IMR-90 (cell line): ENCODE results near the gene PRKN. TPM values are rescaled to one million over a fixed set of nuclear protein-coding genes. Genes with fewer than 3 reads are reported as not detected.

Source experiments
- ATAC-seq: fragments of 200-7000 bp; cut with Tn5 transposase; 2 replicates; pipeline ENCODE4 v1.9.1; 2020; ENCODE audit warnings: low read depth, mild to moderate bottlenecking, moderate library complexity
- BruUV-seq: library from RNA; stranded (reverse); fragments of 400-500 nt; replicated peaks from 2 replicates; lab custom pipeline; 2021; lab: Mats Ljungman, UMichigan
- CTCF ChIA-PET: fragments of 300-600 bp; formaldehyde crosslinking; extraction: SDS; loops from one replicate; lab custom pipeline; 2021; ENCODE audit warnings: antibody characterized with exemption; lab: Yijun Ruan, JAX
- POLR2A ChIA-PET: fragments of 300-600 bp; sonication (Branson Sonifier 250); formaldehyde crosslinking; loops from one replicate; lab custom pipeline; 2022; ENCODE audit warnings: antibody characterized with exemption; ENCODE audit not compliant: unreplicated experiment; lab: Charles Lee
- DNase-seq: peaks from one replicate; pipeline ENCODE4 v3.0.0; 2013
- H2AFZ ChIP-seq: replicated peaks from 2 replicates; pipeline ENCODE3; 2013; ENCODE audit warnings: low read length, mild to moderate bottlenecking; ENCODE audit not compliant: poor library complexity
- H2AK5ac ChIP-seq: 2 replicates; pipeline ENCODE4 v1.6.1; 2013; ENCODE audit warnings: low read depth, low read length, inconsistent platforms
- H2AK9ac ChIP-seq: replicated peaks from 2 replicates; pipeline ENCODE3; 2013; ENCODE audit warnings: mild to moderate bottlenecking, low read depth, low read length, moderate library complexity; ENCODE audit not compliant: poor library complexity
- H2BK120ac ChIP-seq: 2 replicates; pipeline ENCODE4 v1.6.1; 2013; ENCODE audit warnings: low read depth, low read length, inconsistent platforms
- H2BK15ac ChIP-seq: 3 replicates; pipeline ENCODE4 v1.6.1; 2013; ENCODE audit warnings: low read depth, low read length, inconsistent platforms
- H2BK20ac ChIP-seq: 2 replicates; pipeline ENCODE4 v1.6.1; 2013; ENCODE audit warnings: low read depth, mild to moderate bottlenecking, inconsistent platforms, low read length, moderate library complexity
- H2BK5ac ChIP-seq: 2 replicates; pipeline ENCODE4 v1.6.1; 2013; ENCODE audit warnings: mild to moderate bottlenecking, low read depth, low read length, inconsistent platforms; ENCODE audit not compliant: poor library complexity, severe bottlenecking
- H3K14ac ChIP-seq: replicated peaks from 2 replicates; pipeline ENCODE4 v1.6.1; 2013; ENCODE audit warnings: low read depth, low read length, inconsistent platforms
- H3K18ac ChIP-seq: 2 replicates; pipeline ENCODE4 v1.6.1; 2013; ENCODE audit warnings: low read depth, low read length, control low read depth
- H3K23ac ChIP-seq: 2 replicates; pipeline ENCODE4 v1.6.1; 2013; ENCODE audit warnings: low read depth, low read length, inconsistent platforms
- H3K27ac ChIP-seq: 2 replicates; pipeline ENCODE4 v1.5.1; 2013; ENCODE audit warnings: mild to moderate bottlenecking, control low read depth, low read length; ENCODE audit not compliant: insufficient read depth
- H3K27me3 ChIP-seq: 2 replicates; pipeline ENCODE4 v1.6.1; 2013; ENCODE audit warnings: low read length; ENCODE audit not compliant: control insufficient read depth, insufficient read depth
- H3K36me3 ChIP-seq: 2 replicates; pipeline ENCODE4 v1.6.1; 2013; ENCODE audit warnings: low read length, mixed read lengths; ENCODE audit not compliant: control insufficient read depth, insufficient read depth
- H3K4ac ChIP-seq: 2 replicates; pipeline ENCODE4 v1.6.1; 2013; ENCODE audit warnings: low read depth, low read length, inconsistent platforms
- H3K4me1 ChIP-seq: 2 replicates; pipeline ENCODE4 v1.6.1; 2013; ENCODE audit warnings: low read length, mixed read lengths; ENCODE audit not compliant: control insufficient read depth, insufficient read depth
- H3K4me2 ChIP-seq: 2 replicates; pipeline ENCODE4 v1.6.1; 2013; ENCODE audit warnings: low read depth, mild to moderate bottlenecking, control low read depth, low read length, moderate library complexity
- H3K4me3 ChIP-seq: 2 replicates; pipeline ENCODE4 v1.5.1; 2013; ENCODE audit warnings: low read depth, mild to moderate bottlenecking, control low read depth, low read length, moderate library complexity; ENCODE audit not compliant: insufficient read depth
- H3K56ac ChIP-seq: 2 replicates; pipeline ENCODE4 v1.6.1; 2013; ENCODE audit warnings: low read length, inconsistent platforms; ENCODE audit not compliant: insufficient read depth; ENCODE audit errors: extremely low read depth
- H3K79me1 ChIP-seq, 2 experiments: 2 replicates each; pipeline ENCODE4 v1.6.1; 2013; ENCODE audit warnings: low read length in 2 of 2, inconsistent platforms in 1 of 2, low read depth in 1 of 2
- H3K9ac ChIP-seq: 2 replicates; pipeline ENCODE4 v1.6.1; 2013; ENCODE audit warnings: low read depth, low read length, control low read depth
- H3K9me1 ChIP-seq: 2 replicates; pipeline ENCODE4 v1.6.1; 2013; ENCODE audit warnings: low read length, inconsistent platforms; ENCODE audit not compliant: insufficient read depth
- H3K9me3 ChIP-seq: 2 replicates; pipeline ENCODE4 v1.6.1; 2013; ENCODE audit warnings: low read length; ENCODE audit not compliant: control insufficient read depth, insufficient read depth
- H4K20me1 ChIP-seq: 2 replicates; pipeline ENCODE4 v1.6.1; 2013; ENCODE audit warnings: low read length, inconsistent platforms; ENCODE audit not compliant: insufficient read depth
- H4K5ac ChIP-seq: 2 replicates; pipeline ENCODE4 v1.6.1; 2013; ENCODE audit warnings: mild to moderate bottlenecking, low read depth, low read length, control low read depth
- H4K8ac ChIP-seq, 2 experiments: 2 replicates each; pipeline ENCODE4 v1.6.1; 2013; ENCODE audit warnings: low read depth in 2 of 2, low read length in 2 of 2, control low read depth in 1 of 2, inconsistent platforms in 1 of 2
- H4K91ac ChIP-seq: 2 replicates; pipeline ENCODE4 v1.6.1; 2013; ENCODE audit warnings: low read depth, low read length, inconsistent platforms; ENCODE audit not compliant: insufficient read depth
- BHLHE40 ChIP-seq: fragments of 150-350 bp; IDR thresholded peaks from 2 replicates; pipeline ENCODE4 v1.6.1; 2016; ENCODE audit warnings: mild to moderate bottlenecking, low read depth, low read length
- CEBPB ChIP-seq: IDR thresholded peaks from 2 replicates; pipeline ENCODE4 v1.6.1; 2012; ENCODE audit warnings: low read depth, low read length, improper control_type of control experiment
- CHD1 ChIP-seq: IDR thresholded peaks from 2 replicates; pipeline ENCODE4 v1.6.1; 2012; ENCODE audit warnings: low read depth, low read length, improper control_type of control experiment
- CTCF ChIP-seq: conservative IDR thresholded peaks from 2 replicates; pipeline ENCODE4 v1.5.1; 2012; ENCODE audit warnings: mild to moderate bottlenecking, low read depth, low read length, improper control_type of control experiment
- FOS ChIP-seq: fragments of 150-350 bp; IDR thresholded peaks from 2 replicates; pipeline ENCODE4 v1.6.1; 2016; ENCODE audit warnings: low read depth, low read length
- MAFK ChIP-seq: IDR thresholded peaks from 2 replicates; pipeline ENCODE4 v1.6.1; 2012; ENCODE audit warnings: low read depth, low read length, improper control_type of control experiment
- MAZ ChIP-seq: IDR thresholded peaks from 2 replicates; pipeline ENCODE4 v1.6.1; 2012; ENCODE audit warnings: low read depth, mild to moderate bottlenecking, low read length, improper control_type of control experiment, moderate library complexity, borderline replicate concordance
- MXI1 ChIP-seq: IDR thresholded peaks from 2 replicates; pipeline ENCODE4 v1.6.1; 2012; ENCODE audit warnings: low read depth, mild to moderate bottlenecking, low read length, moderate library complexity, borderline replicate concordance
- NFE2L2 ChIP-seq: fragments of 150-350 bp; IDR thresholded peaks from 2 replicates; pipeline ENCODE4 v1.6.1; 2016; ENCODE audit warnings: low read depth, mild to moderate bottlenecking, low read length
- POLR2A ChIP-seq: IDR thresholded peaks from 2 replicates; pipeline ENCODE4 v1.6.1; 2012; ENCODE audit warnings: mild to moderate bottlenecking, low read depth, low read length
- RAD21 ChIP-seq: IDR thresholded peaks from 2 replicates; pipeline ENCODE4 v1.6.1; 2012; ENCODE audit warnings: low read length, improper control_type of control experiment
- RCOR1 ChIP-seq: IDR thresholded peaks from 2 replicates; pipeline ENCODE4 v1.6.1; 2012; ENCODE audit warnings: mild to moderate bottlenecking, low read length, improper control_type of control experiment; ENCODE audit not compliant: insufficient replicate concordance
- RFX5 ChIP-seq: IDR thresholded peaks from 2 replicates; pipeline ENCODE4 v1.8.0; 2012; ENCODE audit warnings: low read depth, mild to moderate bottlenecking, low read length, moderate library complexity
- SMC3 ChIP-seq: fragments of 150-350 bp; IDR thresholded peaks from 2 replicates; pipeline ENCODE4 v1.6.1; 2016; ENCODE audit warnings: low read depth, mild to moderate bottlenecking, antibody characterized with exemption, low read length, moderate library complexity
- WGBS, 2 experiments: methylation state at CpG; one replicate each; pipeline versions ENCODE4 v1.1.5 to v1.1.7; 2013; ENCODE audit warnings: missing lambda C conversion rate in 2 of 2; ENCODE audit not compliant: insufficient read length in 1 of 2; ENCODE audit errors: extremely low coverage in 2 of 2; 5-methylcytosine and 5-hydroxymethylcytosine counted together
- dilution Hi-C: fragments of 300-500 bp; cut with HindIII; formaldehyde crosslinking; loops from one replicate; pipeline ENCODE4 v1.14.3; 2018; ENCODE audit warnings: low sequenced_read_pairs; ENCODE audit not compliant: unreplicated experiment
- in situ Hi-C: fragments of 300-500 bp; cut with MboI; formaldehyde crosslinking; loops from 3 replicates; pipeline ENCODE4 v1.14.3; 2019; ENCODE audit warnings: low sequenced_read_pairs, inconsistent platforms, mixed read lengths
- intact Hi-C: fragments of 100-400 bp; cut with micrococcal nuclease; formaldehyde crosslinking; loops from 2 replicates; pipeline ENCODE4 v1.10.0; 2022
- polyA plus RNA-seq, 3 experiments: library from polyadenylated mRNA; depleted of rRNA; stranded (reverse); fragments of >200 nt; gene quantifications; 2 replicates each; pipeline ENCODE4 v1.2.3, GENCODE V29; 2012; ENCODE audit warnings: low replicate concordance in 1 of 3
- total RNA-seq: library from RNA; depleted of rRNA; stranded (reverse); fragments of >200 nt; gene quantifications from 2 replicates; pipeline ENCODE4 v1.2.3, GENCODE V29; 2012
- TF ChIP-seq, protein P1 (sequence below): fragments of 150-350 bp; IDR thresholded peaks from 2 replicates; pipeline ENCODE4 v1.6.1; 2017; ENCODE audit warnings: mild to moderate bottlenecking, antibody characterized with exemption, low read length, low read depth
- TF ChIP-seq, protein P2 (sequence below): fragments of 150-350 bp; IDR thresholded peaks from 2 replicates; pipeline ENCODE4 v1.6.1; 2016; ENCODE audit warnings: low read depth, mild to moderate bottlenecking, low read length, moderate library complexity, borderline replicate concordance

The PRKN gene
- total and polyA plus RNA-seq, 2 of the 4 experiments (the other 2 are of a cell fraction) = 0.15 to 0.18 TPM

DNA sequence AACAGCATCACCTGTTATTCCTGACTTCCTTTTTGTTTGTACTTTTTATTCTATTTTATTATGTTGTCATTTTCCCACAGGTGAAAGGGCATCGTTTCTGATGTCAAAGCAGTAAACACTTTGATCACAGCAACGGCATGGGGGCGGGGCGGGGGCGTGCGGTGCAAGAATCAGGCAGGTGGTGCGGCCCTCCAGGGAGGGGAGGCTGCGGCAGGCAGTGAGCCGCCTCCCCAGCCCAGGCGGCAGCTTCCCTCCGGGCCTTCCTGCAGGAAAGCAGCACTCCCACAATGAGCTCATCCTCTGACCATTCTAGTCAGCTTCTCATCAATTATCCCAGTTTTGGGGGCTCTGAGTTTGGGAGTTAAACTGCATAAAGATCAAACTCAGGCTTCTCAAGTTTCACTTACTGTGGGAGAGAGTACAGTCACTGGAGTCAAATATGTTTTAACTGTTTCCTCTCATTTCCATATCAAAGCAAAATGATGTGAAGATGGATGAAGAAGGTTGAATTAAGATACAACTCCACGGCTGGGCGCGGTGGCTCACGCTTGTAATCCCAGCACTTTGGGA, 845.3 kb downstream of the PRKN start:
- Histone ChIP-seq H3K23ac (no peak overlapping the region), H3K27me3 (no peaks in the 10 kb centered on the region), H4K8ac (no peak overlapping the region), H3K4me1 (no peaks in the 10 kb centered on the region), H3K36me3 (no peaks in the 10 kb centered on the region), H3K9ac (no peak overlapping the region), H2BK5ac (no peak overlapping the region), H3K18ac (no peak overlapping the region), H3K14ac (no peak overlapping the region), H4K5ac (no peak overlapping the region), H3K9me3 (peaks cover 14% of the 10 kb centered on the region), H3K79me1 (no peaks in the 10 kb centered on the region), H3K4me3 (no peak overlapping the region), H3K56ac (no peak overlapping the region), H2BK15ac (no peak overlapping the region), H2BK120ac (no peak overlapping the region), H3K4ac (no peak overlapping the region), H4K20me1 (no peaks in the 10 kb centered on the region), H2AFZ (no peak overlapping the region), H2AK9ac (no peak overlapping the region), H3K4me2 (no peak overlapping the region), H2AK5ac (no peak overlapping the region), H2BK20ac (no peak overlapping the region), H4K91ac (no peak overlapping the region), H3K9me1 (no peaks in the 10 kb centered on the region), H3K27ac (no peak overlapping the region)
- in situ Hi-C loops (no loop called here), dilution Hi-C loops (no loop called here), intact Hi-C loops (no loop called here)
- no TSS peak for BruUV-seq
- TF ChIP-seq, protein P1, sequence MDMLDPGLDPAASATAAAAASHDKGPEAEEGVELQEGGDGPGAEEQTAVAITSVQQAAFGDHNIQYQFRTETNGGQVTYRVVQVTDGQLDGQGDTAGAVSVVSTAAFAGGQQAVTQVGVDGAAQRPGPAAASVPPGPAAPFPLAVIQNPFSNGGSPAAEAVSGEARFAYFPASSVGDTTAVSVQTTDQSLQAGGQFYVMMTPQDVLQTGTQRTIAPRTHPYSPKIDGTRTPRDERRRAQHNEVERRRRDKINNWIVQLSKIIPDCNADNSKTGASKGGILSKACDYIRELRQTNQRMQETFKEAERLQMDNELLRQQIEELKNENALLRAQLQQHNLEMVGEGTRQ = no peak
- TF ChIP-seq RCOR1 (no peak), CTCF (no peak), RAD21 (no peak), RFX5 (no peak), CHD1 (no peak), BHLHE40 (no peak), NFE2L2 (no peak), SMC3 (no peak), CEBPB (no peak), MAZ (no peak), MXI1 (no peak), FOS (no peak), POLR2A (no peak), MAFK (no peak)
- TF ChIP-seq, protein P2, sequence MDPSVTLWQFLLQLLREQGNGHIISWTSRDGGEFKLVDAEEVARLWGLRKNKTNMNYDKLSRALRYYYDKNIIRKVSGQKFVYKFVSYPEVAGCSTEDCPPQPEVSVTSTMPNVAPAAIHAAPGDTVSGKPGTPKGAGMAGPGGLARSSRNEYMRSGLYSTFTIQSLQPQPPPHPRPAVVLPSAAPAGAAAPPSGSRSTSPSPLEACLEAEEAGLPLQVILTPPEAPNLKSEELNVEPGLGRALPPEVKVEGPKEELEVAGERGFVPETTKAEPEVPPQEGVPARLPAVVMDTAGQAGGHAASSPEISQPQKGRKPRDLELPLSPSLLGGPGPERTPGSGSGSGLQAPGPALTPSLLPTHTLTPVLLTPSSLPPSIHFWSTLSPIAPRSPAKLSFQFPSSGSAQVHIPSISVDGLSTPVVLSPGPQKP = no peak
- ATAC-seq (no peak), DNase-seq (no peak)
- WGBS, 2 experiments = no CpG with 5 or more reads among the region's 15 CpGs
- ChIA-PET POLR2A (no interaction called here), CTCF (no interaction called here)
